Smooth muscle cell (in vitro differentiated cells): ENCODE measurements around the gene C2CD3. TPM values are rescaled to one million over a fixed set of nuclear protein-coding genes. Genes with fewer than 3 reads are reported as not detected.

Source experiments
- DNase-seq: peaks from one replicate; lab custom pipeline; 2025; ENCODE audit not compliant: unreplicated experiment; lab: John Stamatoyannopoulos, UW
- H2AFZ ChIP-seq: fragments of 200-600 bp; sonication (generic); 2 replicates; pipeline ENCODE4 v1.6.0; 2016; ENCODE audit warnings: antibody characterized with exemption, low read depth, mild to moderate bottlenecking
- H3F3A ChIP-seq: fragments of 200-600 bp; sonication (generic); 2 replicates; pipeline ENCODE4 v1.6.0; 2017; ENCODE audit warnings: antibody characterized with exemption, low read depth
- H3K27ac ChIP-seq: fragments of 200-600 bp; sonication (generic); 2 replicates; pipeline ENCODE4 v1.5.1; 2016; ENCODE audit warnings: low read depth, mild to moderate bottlenecking
- H3K27me3 ChIP-seq: fragments of 200-600 bp; sonication (generic); 2 replicates; pipeline ENCODE4 v1.6.1; 2016; ENCODE audit warnings: low read depth, mild to moderate bottlenecking
- H3K36me3 ChIP-seq: fragments of 200-600 bp; sonication (generic); 2 replicates; pipeline ENCODE4 v1.5.1; 2016; ENCODE audit warnings: low read depth
- H3K4me1 ChIP-seq: fragments of 200-600 bp; sonication (generic); 2 replicates; pipeline ENCODE4 v1.5.1; 2016; ENCODE audit warnings: low read depth
- H3K4me2 ChIP-seq: fragments of 200-600 bp; sonication (generic); 2 replicates; pipeline ENCODE4 v1.6.0; 2016; ENCODE audit warnings: mild to moderate bottlenecking
- H3K4me3 ChIP-seq: fragments of 200-600 bp; sonication (generic); 2 replicates; pipeline ENCODE4 v1.5.1; 2016; ENCODE audit warnings: mild to moderate bottlenecking
- H3K79me2 ChIP-seq: fragments of 200-600 bp; sonication (generic); 2 replicates; pipeline ENCODE4 v1.6.0; 2016; ENCODE audit warnings: low read depth, mild to moderate bottlenecking
- H3K9ac ChIP-seq: fragments of 200-600 bp; sonication (generic); 2 replicates; pipeline ENCODE4 v1.6.0; 2016; ENCODE audit warnings: low read depth
- H3K9me3 ChIP-seq: fragments of 200-600 bp; sonication (generic); replicated peaks from 2 replicates; pipeline ENCODE4 v1.5.1; 2016; ENCODE audit warnings: low read depth
- H4K20me1 ChIP-seq: fragments of 200-600 bp; sonication (generic); 2 replicates; pipeline ENCODE4 v1.6.0; 2016; ENCODE audit warnings: low read depth
- WGBS: methylation state at CpG from one replicate; pipeline ENCODE4 v1.1.7; 2016; ENCODE audit warnings: low lambda C conversion rate; 5-methylcytosine and 5-hydroxymethylcytosine counted together
- polyA plus RNA-seq: library from polyadenylated mRNA; unstranded; fragments of >200 nt; fragmentation: Nextera tagmentation; extraction: Ambion mirVana; gene quantifications from 2 replicates; pipeline ENCODE4 v1.2.1, GENCODE V29; 2016
- total RNA-seq: library from RNA; depleted of rRNA; stranded (reverse); fragments of >200 nt; gene quantifications from 2 replicates; pipeline ENCODE4 v1.2.3, GENCODE V29; 2014
- TF ChIP-seq, protein P1 (sequence below): fragments of 200-600 bp; sonication (generic); IDR thresholded peaks from 2 replicates; pipeline ENCODE4 v1.5.1; 2017; ENCODE audit warnings: borderline replicate concordance, mild to moderate bottlenecking, antibody characterized with exemption; ENCODE audit not compliant: insufficient read depth, poor library complexity, severe bottlenecking

C2CD3 gene
- total and polyA plus RNA-seq, 2 experiments from 2014 or later: 4.9 to 24.1 TPM

DNA sequence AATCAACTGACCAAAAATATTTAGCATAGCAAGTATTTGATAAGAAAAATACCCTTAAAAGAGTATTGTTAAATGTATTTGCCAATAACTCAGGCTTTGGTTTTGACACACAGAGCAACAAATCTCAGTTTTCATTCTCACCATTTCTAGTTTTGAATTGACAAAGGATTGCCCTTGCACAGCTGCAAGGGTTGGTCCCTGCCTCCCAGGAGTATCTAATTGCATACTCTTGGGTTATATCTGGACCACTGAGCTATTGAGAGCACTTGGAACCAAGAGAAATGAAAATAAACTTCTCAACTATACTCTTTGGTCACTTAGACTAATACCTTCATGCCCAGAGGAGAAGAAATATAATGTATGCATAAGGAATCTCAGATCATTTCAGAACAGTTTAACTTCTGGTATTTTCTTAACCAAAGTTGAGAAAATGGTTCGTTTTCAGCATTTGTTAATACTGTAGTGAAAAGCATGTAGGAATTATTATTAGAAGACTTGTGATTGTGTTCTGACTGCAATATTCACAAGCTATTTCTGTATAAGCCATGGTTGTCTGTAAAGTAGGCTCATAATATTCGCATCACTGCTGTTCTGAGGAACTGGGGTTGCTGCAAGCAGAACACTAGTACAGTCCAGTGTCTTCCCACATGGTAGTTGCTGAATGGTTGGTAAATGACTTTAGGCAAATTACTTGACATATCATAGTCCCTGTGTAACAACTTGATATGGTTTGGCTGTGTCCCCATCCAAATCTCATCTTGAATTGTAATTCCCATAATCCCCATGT is 7.9 kb downstream of the C2CD3 start:
- H3K9me3 ChIP-seq: no peaks in the 10 kb centered on the region
- DNase-seq: no peak
- H3K27ac ChIP-seq: no peak overlapping the region
- no peaks in the 10 kb centered on the region for H3K27me3 ChIP-seq
- no peak overlapping the region for H3K4me2 ChIP-seq
- H2AFZ ChIP-seq: no peak overlapping the region
- no peaks in the 10 kb centered on the region for H4K20me1 ChIP-seq
- 97% methylated on average over 2 of the region's 2 CpGs for WGBS
- H3K36me3 ChIP-seq: peaks cover 22% of the 10 kb centered on the region
- no peaks in the 10 kb centered on the region for H3K79me2 ChIP-seq
- no peaks in the 10 kb centered on the region for H3K4me1 ChIP-seq
- no peak overlapping the region for H3K9ac ChIP-seq
- TF ChIP-seq, protein P1, sequence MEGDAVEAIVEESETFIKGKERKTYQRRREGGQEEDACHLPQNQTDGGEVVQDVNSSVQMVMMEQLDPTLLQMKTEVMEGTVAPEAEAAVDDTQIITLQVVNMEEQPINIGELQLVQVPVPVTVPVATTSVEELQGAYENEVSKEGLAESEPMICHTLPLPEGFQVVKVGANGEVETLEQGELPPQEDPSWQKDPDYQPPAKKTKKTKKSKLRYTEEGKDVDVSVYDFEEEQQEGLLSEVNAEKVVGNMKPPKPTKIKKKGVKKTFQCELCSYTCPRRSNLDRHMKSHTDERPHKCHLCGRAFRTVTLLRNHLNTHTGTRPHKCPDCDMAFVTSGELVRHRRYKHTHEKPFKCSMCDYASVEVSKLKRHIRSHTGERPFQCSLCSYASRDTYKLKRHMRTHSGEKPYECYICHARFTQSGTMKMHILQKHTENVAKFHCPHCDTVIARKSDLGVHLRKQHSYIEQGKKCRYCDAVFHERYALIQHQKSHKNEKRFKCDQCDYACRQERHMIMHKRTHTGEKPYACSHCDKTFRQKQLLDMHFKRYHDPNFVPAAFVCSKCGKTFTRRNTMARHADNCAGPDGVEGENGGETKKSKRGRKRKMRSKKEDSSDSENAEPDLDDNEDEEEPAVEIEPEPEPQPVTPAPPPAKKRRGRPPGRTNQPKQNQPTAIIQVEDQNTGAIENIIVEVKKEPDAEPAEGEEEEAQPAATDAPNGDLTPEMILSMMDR: no peak
- H3F3A ChIP-seq: no peaks in the 10 kb centered on the region
- no peak overlapping the region for H3K4me3 ChIP-seq

DNA sequence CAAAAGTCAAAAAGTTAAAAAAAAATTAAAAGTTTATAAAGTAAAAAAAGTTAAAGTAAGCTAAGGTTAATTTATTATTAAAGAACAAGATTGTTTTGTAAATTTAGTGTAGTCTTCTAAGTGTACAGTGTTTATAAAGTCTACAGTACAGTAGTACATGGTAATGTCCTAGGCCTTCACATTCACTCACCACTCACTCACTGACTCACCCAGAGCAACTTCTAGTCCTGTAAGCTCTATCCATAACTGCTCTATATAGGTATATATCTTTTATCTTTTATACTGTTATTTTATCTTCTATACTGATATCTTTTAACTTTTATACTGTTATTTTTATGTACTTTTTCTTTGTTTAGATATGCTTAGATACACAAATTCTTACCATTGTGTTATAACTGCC is 11.2 kb downstream of the C2CD3 start:
- TF ChIP-seq, protein P1: no peak
- peaks cover 5% of the 10 kb centered on the region for H3K79me2 ChIP-seq
- no peak overlapping the region for H2AFZ ChIP-seq
- no peaks in the 10 kb centered on the region for H3K9me3 ChIP-seq
- DNase-seq: no peak
- H3K36me3 ChIP-seq: peaks cover 10% of the 10 kb centered on the region
- no peak overlapping the region for H3K4me2 ChIP-seq
- no peaks in the 10 kb centered on the region for H3F3A ChIP-seq
- H3K9ac ChIP-seq: no peak overlapping the region
- no peaks in the 10 kb centered on the region for H3K4me1 ChIP-seq
- no peak overlapping the region for H3K27ac ChIP-seq
- no peak overlapping the region for H3K4me3 ChIP-seq
- H3K27me3 ChIP-seq: no peaks in the 10 kb centered on the region
- peaks cover 2% of the 10 kb centered on the region for H4K20me1 ChIP-seq

DNA sequence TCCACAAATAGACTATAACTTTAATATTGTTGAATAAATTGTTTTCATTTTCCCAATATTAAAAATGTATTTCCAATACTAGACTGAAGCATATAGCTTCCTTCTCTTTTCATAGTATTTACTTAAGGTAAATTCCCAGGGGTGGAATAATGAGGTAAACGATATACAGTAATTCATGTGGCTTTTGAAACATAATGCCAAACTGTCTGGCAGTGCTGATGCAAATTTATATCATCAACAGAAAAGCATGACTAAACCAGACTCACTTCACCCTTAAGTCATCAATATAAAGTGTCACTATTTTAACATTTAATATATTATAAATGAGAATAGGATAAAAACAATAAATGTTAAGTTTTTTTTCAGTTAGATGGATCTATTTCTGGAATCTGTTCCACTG is 13.6 kb downstream of the C2CD3 start:
- DNase-seq: no peak
- H2AFZ ChIP-seq: no peak overlapping the region
- H3K36me3 ChIP-seq: no peaks in the 10 kb centered on the region
- H3K4me1 ChIP-seq: no peaks in the 10 kb centered on the region
- H3K4me3 ChIP-seq: no peak overlapping the region
- 85% methylated on average over 1 of the region's 1 CpG for WGBS
- H3K27me3 ChIP-seq: no peaks in the 10 kb centered on the region
- H3F3A ChIP-seq: no peaks in the 10 kb centered on the region
- H4K20me1 ChIP-seq: peaks cover 2% of the 10 kb centered on the region
- no peak overlapping the region for H3K4me2 ChIP-seq
- TF ChIP-seq, protein P1: no peak
- no peaks in the 10 kb centered on the region for H3K9me3 ChIP-seq
- H3K79me2 ChIP-seq: peaks cover 5% of the 10 kb centered on the region
- no peak overlapping the region for H3K9ac ChIP-seq
- H3K27ac ChIP-seq: no peak overlapping the region
